Left colon (tissue), 2 donors: Measurements from ENCODE around the gene KANK2. TPM values are rescaled to one million over a fixed set of nuclear protein-coding genes. Genes with fewer than 3 reads are reported as not detected.
"Not testable (repeated sequence)": the region's sequence is repeated elsewhere in the genome, so short reads cannot be mapped to it uniquely, and the experiment has no call there.

Source experiments
- ATAC-seq: fragments of 200-7000 bp; cut with Tn5 transposase; one replicate; pipeline ENCODE4 v1.9.1; 2020; ENCODE audit warnings: mild to moderate bottlenecking, moderate library complexity
- DNase-seq, 2 donors: peaks; one replicate each; pipeline ENCODE4 v3.0.0-alpha.2; 2020
- intact Hi-C, 2 donors: fragments of 100-400 bp; cut with DNase I in 1 of 2; cut with micrococcal nuclease in 1 of 2; formaldehyde crosslinking; loops; one replicate each; pipeline versions ENCODE4 v1.11.2 to v1.14.0; 2022; cut with DNase I, micrococcal nuclease
- total RNA-seq, 2 donors: library from RNA; stranded (reverse); fragmentation: NEBNext Ultra II Directional; extraction: Animal tissue kit (Norgen Biotek cat#: 25700); gene quantifications; one replicate each; pipeline ENCODE4 v1.2.1, GENCODE V29; 2021
- donor health status: DM: no; HTN: no; CAD: no.
- donor health status: DM: yes; HTN: yes; CAD: no.

KANK2 gene
- total RNA-seq, 2 donors from 2014 or later = 28.5 to 85.3 TPM

- intact Hi-C loops = loop anchor here in 1 of 2 donors (10.0 kb wide), 1 partner anchor 74 kb away; no protein-coding TSS in a partner anchor
- ATAC-seq = peak; percentile 82
- peak; percentile 77 to 85 for DNase-seq
Measured at GRCh38 chr19:11130824-11131455, 66.4 kb downstream of the KANK2 start.

- intact Hi-C loops = loop anchor here (5.0 to 10.0 kb wide), 2 partner anchors 83 to 96 kb away; no protein-coding TSS in a partner anchor
- ATAC-seq = no peak
- no peak for DNase-seq
Measured at GRCh38 chr19:11127905-11128304, 69.4 kb downstream of the KANK2 start.

- peak; percentile 59 to 87 for DNase-seq
- peak; percentile 57 for ATAC-seq
- intact Hi-C loops = loop anchor here (5.0 to 10.0 kb wide), 2 partner anchors 81 to 94 kb away; no protein-coding TSS in a partner anchor
Measured at GRCh38 chr19:11125994-11126685, 71.2 kb downstream of the KANK2 start.

- not testable (repeated sequence) for DNase-seq, ATAC-seq
- intact Hi-C loops = loop anchor here in 1 of 2 donors (10.0 kb wide), 1 partner anchor 79 kb away; no protein-coding TSS in a partner anchor
Measured at GRCh38 chr19:11124157-11124556, 73.2 kb downstream of the KANK2 start.

- no peak for DNase-seq
- no peak for ATAC-seq
- intact Hi-C loops = loop anchor here in 1 of 2 donors (10.0 kb wide), 1 partner anchor 78 kb away; no protein-coding TSS in a partner anchor
Measured at GRCh38 chr19:11123114-11123513, 74.2 kb downstream of the KANK2 start.

- intact Hi-C loops = loop anchor here in 1 of 2 donors (10.0 kb wide), 1 partner anchor 77 kb away; no protein-coding TSS in a partner anchor
- DNase-seq, ATAC-seq: not testable (repeated sequence)
Measured at GRCh38 chr19:11121963-11122362, 75.4 kb downstream of the KANK2 start.

GRCh38 chr19:11116507-11116906 is 80.8 kb downstream of the KANK2 start:
- no peak for DNase-seq
- intact Hi-C loops = no loop called here
- ATAC-seq = no peak

GRCh38 chr19:11115895-11116446 is 81.4 kb downstream of the KANK2 start:
- DNase-seq (no peak), ATAC-seq (no peak)
- intact Hi-C loops = no loop called here

- intact Hi-C loops = no loop called here
- ATAC-seq (no peak), DNase-seq (no peak)
Measured at GRCh38 chr19:11115042-11115441, 82.3 kb downstream of the KANK2 start.

Other genes with a start within 250 kb of the KANK2 start
- gene SMARCA4, start 236.5 kb downstream of the KANK2 start, total RNA-seq = 10 to 100 TPM; 68.7 to 98.6 TPM
- gene LDLR, start 108.1 kb downstream of the KANK2 start, total RNA-seq = 100 to 1,000 TPM; 122 to 224 TPM
- 10 to 100 TPM in 1 of 2 donors, 1 to 10 TPM in 1; 2.6 to 11.6 TPM for gene SPC24, start 41.8 kb downstream of the KANK2 start, total RNA-seq
- gene ANGPTL8, start 42.1 kb upstream of the KANK2 start, total RNA-seq = not detected
- gene DOCK6, start 65.0 kb upstream of the KANK2 start, total RNA-seq = 10 to 100 TPM; 64.7 to 77.6 TPM
- gene TSPAN16, start 98.6 kb upstream of the KANK2 start, total RNA-seq = not detected
- gene RAB3D, start 142.1 kb upstream of the KANK2 start, total RNA-seq = 10 to 100 TPM; 34.7 to 37.6 TPM
- 10 to 100 TPM; 43.5 to 51.9 TPM for gene TMEM205, start 148.7 kb upstream of the KANK2 start, total RNA-seq
- gene CCDC159, start 149.0 kb upstream of the KANK2 start, total RNA-seq = 10 to 100 TPM; 28.6 to 30.2 TPM
- 1 to 10 TPM; 5.4 to 7.3 TPM for gene PLPPR2, start 157.9 kb upstream of the KANK2 start, total RNA-seq
- gene SWSAP1, start 177.1 kb upstream of the KANK2 start, total RNA-seq = 1 to 10 TPM; 3.3 to 3.4 TPM
- 1 to 10 TPM; 4.2 to 4.8 TPM for gene EPOR, start 186.8 kb upstream of the KANK2 start, total RNA-seq
- gene RGL3, start 221.8 kb upstream of the KANK2 start, total RNA-seq = 10 to 100 TPM; 21.1 to 23.9 TPM
- under 1 TPM in 1 of 2 donors, not detected in 1; 0.42 TPM for gene ODAD3, start 237.6 kb upstream of the KANK2 start, total RNA-seq
- 100 to 1,000 TPM; 301 to 320 TPM for gene PRKCSH, start 238.1 kb upstream of the KANK2 start, total RNA-seq